Activated naive CD8-positive, alpha-beta T cell (primary cell): ENCODE measurements around the gene C2orf49.

Experiments
- H3K27ac Mint-ChIP-seq: one replicate; pipeline ENCODE4 v1.8.0; 2021; ENCODE audit warnings: mixed read lengths
- H3K27me3 Mint-ChIP-seq: one replicate; pipeline ENCODE4 v1.8.0; 2021; ENCODE audit warnings: mixed read lengths
- H3K36me3 Mint-ChIP-seq: one replicate; pipeline ENCODE4 v1.8.0; 2021; ENCODE audit warnings: mixed read lengths
- H3K4me1 Mint-ChIP-seq: one replicate; pipeline ENCODE4 v1.8.0; 2021; ENCODE audit warnings: low read depth, mixed read lengths
- H3K4me3 Mint-ChIP-seq: one replicate; pipeline ENCODE4 v1.8.0; 2021; ENCODE audit warnings: mild to moderate bottlenecking, mixed read lengths
- H3K9me3 Mint-ChIP-seq: one replicate; pipeline ENCODE4 v1.8.0; 2021; ENCODE audit warnings: low read depth, mixed read lengths

Gene C2orf49

GRCh38 chr2:105379741-105380186, 42.4 kb downstream of the C2orf49 start:
- Mint-ChIP-seq H3K27me3 (no peaks in the 10 kb centered on the region), H3K4me3 (no peak overlapping the region), H3K4me1 (no peaks in the 10 kb centered on the region), H3K36me3 (no peaks in the 10 kb centered on the region), H3K27ac (no peak overlapping the region), H3K9me3 (no peaks in the 10 kb centered on the region)

- Mint-ChIP-seq H3K27me3 (no peaks in the 10 kb centered on the region), H3K27ac (no peak overlapping the region)
Measured at GRCh38 chr2:105380432-105381100, 43.2 kb downstream of the C2orf49 start.

GRCh38 chr2:105381101-105381668, 43.8 kb downstream of the C2orf49 start:
- Mint-ChIP-seq H3K4me1 (no peaks in the 10 kb centered on the region), H3K27me3 (no peaks in the 10 kb centered on the region), H3K27ac (no peak overlapping the region), H3K36me3 (no peaks in the 10 kb centered on the region), H3K4me3 (no peak overlapping the region), H3K9me3 (no peaks in the 10 kb centered on the region)

More at GRCh38 chr2:105380432-105381100, 43.2 kb downstream of the C2orf49 start:
- Mint-ChIP-seq H3K36me3 (no peaks in the 10 kb centered on the region), H3K4me3 (no peak overlapping the region), H3K9me3 (no peaks in the 10 kb centered on the region), H3K4me1 (no peaks in the 10 kb centered on the region)

- Mint-ChIP-seq H3K4me3 (no peak overlapping the region), H3K4me1 (no peaks in the 10 kb centered on the region), H3K9me3 (no peaks in the 10 kb centered on the region), H3K27me3 (no peaks in the 10 kb centered on the region), H3K36me3 (no peaks in the 10 kb centered on the region), H3K27ac (no peak overlapping the region)
Measured at GRCh38 chr2:105382177-105382576, 44.8 kb downstream of the C2orf49 start.

GRCh38 chr2:105383432-105384166, 46.3 kb downstream of the C2orf49 start:
- H3K4me3 Mint-ChIP-seq, result no peak overlapping the region
- no peaks in the 10 kb centered on the region for H3K4me1 Mint-ChIP-seq
- H3K36me3 Mint-ChIP-seq, result no peaks in the 10 kb centered on the region
- no peaks in the 10 kb centered on the region for H3K9me3 Mint-ChIP-seq
- no peaks in the 10 kb centered on the region for H3K27me3 Mint-ChIP-seq
- no peak overlapping the region for H3K27ac Mint-ChIP-seq

- Mint-ChIP-seq H3K4me3 (no peak overlapping the region), H3K27me3 (no peaks in the 10 kb centered on the region), H3K9me3 (no peaks in the 10 kb centered on the region), H3K4me1 (no peaks in the 10 kb centered on the region), H3K27ac (no peak overlapping the region), H3K36me3 (no peaks in the 10 kb centered on the region)
Measured at GRCh38 chr2:105384216-105384615, 46.9 kb downstream of the C2orf49 start.

- no peaks in the 10 kb centered on the region for H3K27me3 Mint-ChIP-seq
- H3K4me3 Mint-ChIP-seq, result no peak overlapping the region
- H3K4me1 Mint-ChIP-seq, result no peaks in the 10 kb centered on the region
- no peak overlapping the region for H3K27ac Mint-ChIP-seq
- no peaks in the 10 kb centered on the region for H3K9me3 Mint-ChIP-seq
- no peaks in the 10 kb centered on the region for H3K36me3 Mint-ChIP-seq
Measured at GRCh38 chr2:105384861-105385260, 47.5 kb downstream of the C2orf49 start.

- Mint-ChIP-seq H3K27me3 (no peaks in the 10 kb centered on the region), H3K36me3 (no peaks in the 10 kb centered on the region)
Measured at GRCh38 chr2:105385731-105386540, 48.6 kb downstream of the C2orf49 start.

GRCh38 chr2:105387225-105387624, 49.9 kb downstream of the C2orf49 start:
- no peaks in the 10 kb centered on the region for H3K36me3 Mint-ChIP-seq
- H3K9me3 Mint-ChIP-seq, result no peaks in the 10 kb centered on the region
- H3K27me3 Mint-ChIP-seq, result no peaks in the 10 kb centered on the region
- no peak overlapping the region for H3K27ac Mint-ChIP-seq
- no peak overlapping the region for H3K4me3 Mint-ChIP-seq
- no peaks in the 10 kb centered on the region for H3K4me1 Mint-ChIP-seq

More at GRCh38 chr2:105385731-105386540, 48.6 kb downstream of the C2orf49 start:
- Mint-ChIP-seq H3K27ac (no peak overlapping the region), H3K4me3 (no peak overlapping the region), H3K4me1 (no peaks in the 10 kb centered on the region), H3K9me3 (no peaks in the 10 kb centered on the region)

- no peak overlapping the region for H3K27ac Mint-ChIP-seq
- H3K9me3 Mint-ChIP-seq, result no peaks in the 10 kb centered on the region
- H3K36me3 Mint-ChIP-seq, result no peaks in the 10 kb centered on the region
- H3K4me3 Mint-ChIP-seq, result no peak overlapping the region
- no peaks in the 10 kb centered on the region for H3K27me3 Mint-ChIP-seq
- H3K4me1 Mint-ChIP-seq, result no peaks in the 10 kb centered on the region
Measured at GRCh38 chr2:105388971-105389381, 51.6 kb downstream of the C2orf49 start.

- no peak overlapping the region for H3K4me3 Mint-ChIP-seq
- no peaks in the 10 kb centered on the region for H3K9me3 Mint-ChIP-seq
- no peaks in the 10 kb centered on the region for H3K4me1 Mint-ChIP-seq
- no peaks in the 10 kb centered on the region for H3K27me3 Mint-ChIP-seq
- no peaks in the 10 kb centered on the region for H3K36me3 Mint-ChIP-seq
- H3K27ac Mint-ChIP-seq, result no peak overlapping the region
Measured at GRCh38 chr2:105390454-105390853, 53.1 kb downstream of the C2orf49 start.

- no peaks in the 10 kb centered on the region for H3K9me3 Mint-ChIP-seq
- no peak overlapping the region for H3K27ac Mint-ChIP-seq
- H3K4me1 Mint-ChIP-seq, result peaks cover 2% of the 10 kb centered on the region
- no peak overlapping the region for H3K4me3 Mint-ChIP-seq
- no peaks in the 10 kb centered on the region for H3K36me3 Mint-ChIP-seq
- no peaks in the 10 kb centered on the region for H3K27me3 Mint-ChIP-seq
Measured at GRCh38 chr2:105391058-105391627, 53.8 kb downstream of the C2orf49 start.

- Mint-ChIP-seq H3K9me3 (no peaks in the 10 kb centered on the region), H3K27ac (no peak overlapping the region), H3K4me3 (no peak overlapping the region), H3K27me3 (no peaks in the 10 kb centered on the region), H3K4me1 (peaks cover 9% of the 10 kb centered on the region), H3K36me3 (no peaks in the 10 kb centered on the region)
Measured at GRCh38 chr2:105391763-105392662, 54.7 kb downstream of the C2orf49 start.
